Fibroblast of gingiva (primary cell): ENCODE measurements around the gene SH3PXD2A.
"Not testable (repeated sequence)": the region's sequence is repeated elsewhere in the genome, so short reads cannot be mapped to it uniquely, and the experiment has no call there.

Experiments used
- DNase-seq: peaks from one replicate; pipeline ENCODE4 v3.0.0-alpha.2; 2011; ENCODE audit warnings: low read depth

The SH3PXD2A gene

GRCh38 chr10:103745341-103746247 lies 109.8 kb downstream of the SH3PXD2A start:
- no peak for DNase-seq

DNA sequence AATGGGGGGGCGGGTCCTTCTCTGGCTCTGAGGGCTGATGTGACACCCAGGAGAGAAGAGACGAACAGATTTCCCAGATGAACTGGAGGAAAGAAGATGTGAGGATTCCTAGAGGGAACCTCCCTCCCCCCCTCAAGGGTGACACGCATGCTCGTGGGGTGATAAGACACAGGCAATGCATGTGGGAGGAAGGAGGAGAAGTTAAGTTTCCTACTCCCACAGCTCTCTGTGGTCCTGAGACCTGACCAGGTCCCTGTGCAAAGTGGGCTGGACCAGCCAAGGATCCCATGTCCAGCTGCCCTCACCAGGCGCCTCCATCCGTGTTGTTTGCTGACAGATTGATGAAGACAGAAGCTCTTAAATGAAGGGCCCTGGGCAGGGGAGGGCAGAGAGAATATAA lies 112.6 kb downstream of the SH3PXD2A start:
- no peak for DNase-seq

- no peak for DNase-seq
These were observed 114.8 kb downstream of the SH3PXD2A start for GRCh38 chr10:103740611-103741010.

DNA sequence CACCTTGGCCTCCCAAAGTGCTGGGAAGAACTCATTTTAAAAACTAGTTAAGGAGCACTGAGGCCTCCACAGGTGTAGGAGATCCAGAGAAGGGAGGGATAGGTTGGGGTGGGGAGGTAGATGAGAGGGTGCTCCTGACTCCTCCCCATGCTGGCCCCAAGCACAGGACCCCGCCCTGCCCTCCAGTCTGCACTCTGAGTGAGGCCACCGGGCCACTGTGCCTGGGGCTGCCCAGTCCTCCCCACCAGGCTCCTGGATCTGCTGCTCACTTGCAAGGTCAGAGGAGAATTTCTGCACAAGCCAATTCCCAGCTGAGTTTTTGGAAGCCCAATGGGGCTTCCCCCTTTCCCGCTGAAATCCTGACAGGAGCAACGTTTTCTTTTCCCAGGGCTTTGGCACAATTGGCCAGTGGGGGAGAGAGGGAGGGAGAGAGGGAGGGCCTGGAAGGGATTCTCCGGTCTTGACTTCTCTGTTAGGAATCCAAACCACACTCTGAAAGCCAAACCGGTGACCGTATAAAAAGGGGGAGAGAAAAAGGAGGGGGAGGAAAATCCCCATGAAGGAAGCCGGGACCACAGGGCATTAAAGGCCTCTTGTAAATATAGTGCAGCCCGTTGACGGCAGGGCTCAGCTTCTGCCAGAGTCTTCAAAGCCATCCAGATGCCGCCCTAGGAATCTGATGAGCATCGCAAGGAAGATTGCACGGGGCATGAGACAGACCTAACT lies 116.2 kb downstream of the SH3PXD2A start:
- DNase-seq: peak; percentile 83

GRCh38 chr10:103737735-103738367 lies 117.5 kb downstream of the SH3PXD2A start:
- DNase-seq: no peak

DNA sequence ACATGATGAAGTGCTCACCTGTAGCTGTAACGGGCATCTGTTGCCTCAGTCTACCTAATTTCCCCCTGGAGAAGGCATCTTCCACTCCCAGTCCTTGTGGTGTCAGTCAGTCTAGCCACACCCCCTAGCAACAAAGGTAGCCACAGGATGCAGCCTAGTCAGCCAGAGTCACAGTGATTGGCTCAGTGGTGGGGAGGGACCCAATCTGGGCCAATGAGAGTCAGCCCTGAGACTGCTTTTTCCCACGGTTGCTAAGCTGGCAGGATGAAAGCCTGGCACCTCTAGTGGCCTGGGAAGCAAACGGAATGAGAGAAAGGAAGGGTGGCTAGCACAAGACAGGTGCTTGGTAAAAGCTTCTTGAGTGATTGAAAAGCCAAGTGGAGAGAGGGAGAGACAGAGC lies 118.6 kb downstream of the SH3PXD2A start:
- no peak for DNase-seq

DNA sequence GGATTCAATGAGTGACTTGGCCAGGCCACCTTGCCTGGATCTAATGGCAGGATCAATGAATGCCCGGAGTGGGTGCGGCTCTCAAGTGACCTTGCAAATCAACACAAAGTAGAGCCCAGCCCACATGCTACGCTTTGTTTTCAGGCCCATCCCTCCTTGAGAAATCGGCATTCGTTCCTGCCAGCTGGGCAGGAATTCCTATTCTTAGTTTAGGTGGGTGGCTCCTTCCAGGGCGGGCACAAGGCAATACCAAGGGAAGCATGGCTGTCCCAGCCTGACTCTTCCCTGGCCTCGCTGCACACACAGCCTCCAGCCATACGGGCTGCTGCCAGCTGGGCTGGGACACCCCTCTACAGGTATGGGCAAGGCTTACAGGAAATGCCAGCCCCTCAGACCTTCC lies 119.3 kb downstream of the SH3PXD2A start:
- DNase-seq: no peak

DNA sequence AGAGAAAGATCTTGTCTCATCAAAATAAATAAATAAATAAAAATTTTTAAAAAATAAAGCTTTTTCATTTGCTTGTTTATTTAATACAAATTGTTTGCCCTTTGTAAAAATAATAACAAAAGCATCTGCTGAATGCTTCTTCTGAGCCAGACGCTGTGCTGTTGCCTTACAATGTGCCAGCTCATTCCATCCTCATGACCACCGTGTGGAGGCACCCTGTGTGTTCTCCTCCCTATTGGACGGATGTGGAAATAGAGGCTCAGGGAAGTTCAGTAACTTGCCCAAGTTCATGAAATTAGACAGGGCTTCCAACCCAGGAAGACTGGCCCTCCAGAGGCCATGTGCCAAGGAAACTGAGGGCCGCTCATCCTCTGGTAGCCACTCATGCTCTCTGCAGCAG lies 120.6 kb downstream of the SH3PXD2A start:
- DNase-seq: peak; percentile 58

DNA sequence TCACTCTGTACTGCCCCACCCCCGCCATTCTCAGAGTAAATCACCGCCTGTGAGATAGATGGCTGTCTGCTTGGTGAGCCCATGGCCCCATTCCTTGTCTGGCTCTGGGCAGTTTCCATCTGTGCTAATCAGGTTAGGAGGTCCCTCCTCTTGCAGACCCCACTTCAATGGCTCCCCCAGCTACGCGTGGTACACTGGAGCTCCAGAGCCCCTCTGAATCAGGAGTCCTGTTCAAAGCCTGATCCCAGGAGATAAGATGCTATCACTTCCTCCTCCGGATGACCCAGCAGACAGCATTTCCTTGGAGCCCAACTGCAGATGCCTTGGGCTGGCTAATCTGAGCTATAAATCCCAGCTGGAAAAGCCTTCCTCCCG lies 122.3 kb downstream of the SH3PXD2A start:
- no peak for DNase-seq

DNA sequence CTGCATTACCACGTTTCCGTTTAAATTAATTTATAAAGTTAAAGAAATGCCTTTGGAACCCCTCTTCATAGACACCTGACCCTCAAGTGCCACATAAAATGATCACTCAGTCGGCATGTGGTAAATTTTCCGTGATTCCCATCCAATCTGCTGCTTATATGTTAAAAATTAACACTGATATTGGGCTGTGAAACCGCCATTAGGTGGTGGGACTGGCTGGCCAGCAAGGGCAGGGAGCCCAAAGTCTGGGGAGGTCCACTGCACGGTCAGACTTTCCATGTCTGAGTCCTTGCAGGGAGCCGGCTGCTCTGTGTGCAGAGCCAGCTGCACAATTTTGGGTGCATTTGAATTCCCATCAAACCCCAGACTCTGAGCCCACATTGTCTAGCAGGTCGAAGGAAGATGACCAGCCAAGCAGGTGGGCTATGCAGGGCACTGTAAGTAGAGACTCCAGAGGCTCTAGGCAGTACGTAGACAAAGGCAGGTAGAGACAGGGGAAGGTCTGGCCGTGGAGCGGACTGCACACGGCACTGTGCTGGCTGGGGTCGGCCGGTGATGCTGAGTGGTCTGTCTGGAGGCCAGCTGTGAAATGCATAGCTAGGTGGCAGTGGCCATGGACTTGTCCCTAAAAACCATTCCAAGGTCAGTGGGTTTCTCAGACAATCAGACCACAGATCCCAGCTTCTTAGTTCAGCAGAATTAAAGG lies 122.9 kb downstream of the SH3PXD2A start:
- DNase-seq: no peak

- no peak for DNase-seq
These were observed 123.6 kb downstream of the SH3PXD2A start for GRCh38 chr10:103731609-103732270.

- not testable (repeated sequence) for DNase-seq
These were observed 124.3 kb downstream of the SH3PXD2A start for GRCh38 chr10:103731026-103731425.

DNA sequence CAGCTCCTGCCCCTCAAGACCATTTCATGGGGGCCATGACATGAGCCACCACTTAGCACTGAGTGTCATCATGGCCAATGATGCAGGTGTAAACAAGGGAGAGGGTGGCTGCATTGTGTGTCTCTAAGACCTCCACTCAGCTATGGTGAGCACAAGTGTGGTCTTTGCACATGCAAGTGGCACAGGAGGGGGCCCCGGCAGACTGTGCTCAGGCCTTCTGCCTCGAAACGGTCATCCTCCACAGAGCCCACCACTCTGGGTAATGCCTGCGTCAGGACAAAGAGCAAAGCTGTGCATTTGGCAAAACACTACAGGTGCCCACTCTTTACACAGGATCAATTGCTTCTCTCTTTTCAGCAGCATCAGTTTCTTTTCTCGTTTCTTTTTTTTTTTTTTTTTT lies 125.5 kb downstream of the SH3PXD2A start:
- DNase-seq: no peak

- no peak for DNase-seq
These were observed 127.2 kb downstream of the SH3PXD2A start for GRCh38 chr10:103727991-103728689.

- DNase-seq: no peak
These were observed 127.8 kb downstream of the SH3PXD2A start for GRCh38 chr10:103727546-103727963.

GRCh38 chr10:103726637-103727036 lies 128.7 kb downstream of the SH3PXD2A start:
- no peak for DNase-seq

DNA sequence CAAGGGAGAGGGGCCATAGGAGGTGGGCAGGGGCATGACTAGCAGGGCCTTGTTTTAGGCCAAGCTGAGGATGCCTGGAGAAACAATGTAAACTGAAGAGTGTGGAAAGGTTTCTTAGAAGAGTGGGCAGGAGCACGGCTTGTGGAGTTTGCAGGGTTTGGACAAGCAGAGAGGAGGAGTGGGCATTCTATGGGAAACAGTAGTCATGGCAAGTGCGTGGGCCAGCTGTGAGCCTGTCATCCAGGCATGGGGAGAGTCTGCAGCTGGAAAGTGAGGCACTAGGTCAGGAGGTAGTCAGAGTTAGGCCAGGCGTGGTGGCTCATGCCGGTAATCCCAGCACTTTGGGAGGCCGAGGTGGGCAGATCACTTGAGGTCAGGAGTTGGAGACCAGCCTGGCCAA lies 130.1 kb downstream of the SH3PXD2A start:
- DNase-seq: no peak

GRCh38 chr10:103724771-103725170 lies 130.6 kb downstream of the SH3PXD2A start:
- DNase-seq: no peak

GRCh38 chr10:103724074-103724473 lies 131.3 kb downstream of the SH3PXD2A start:
- no peak for DNase-seq

GRCh38 chr10:103723557-103723956 lies 131.8 kb downstream of the SH3PXD2A start:
- DNase-seq: no peak

GRCh38 chr10:103722632-103723031 lies 132.7 kb downstream of the SH3PXD2A start:
- DNase-seq: no peak
